BE2C (cell line): ENCODE results near the gene GALNT12.

ENCODE experiments used
- DNase-seq: peaks from one replicate; pipeline ENCODE4 v3.0.0-alpha.2; 2020
- H3K27me3 ChIP-seq: fragments of 250-450 bp; sonication (Bioruptor Pico); 2 replicates; pipeline ENCODE4 v1.5.1; 2020; ENCODE audit warnings: mild to moderate bottlenecking
- H3K36me3 ChIP-seq: fragments of 250-450 bp; sonication (Bioruptor Pico); 2 replicates; pipeline ENCODE4 v1.5.1; 2020; ENCODE audit warnings: mild to moderate bottlenecking
- H3K4me1 ChIP-seq: fragments of 250-450 bp; sonication (Bioruptor Pico); 2 replicates; pipeline ENCODE4 v1.5.1; 2020
- H3K4me3 ChIP-seq: 2 replicates; pipeline ENCODE4 v1.5.1; 2011; ENCODE audit warnings: low read depth, low read length
- H3K9me3 ChIP-seq: fragments of 250-450 bp; sonication (Bioruptor Pico); 2 replicates; pipeline ENCODE4 v1.5.1; 2020
- CTCF ChIP-seq: IDR thresholded peaks from 2 replicates; pipeline ENCODE4 v1.5.1; 2012; ENCODE audit warnings: mild to moderate bottlenecking, low read depth, low read length

Gene GALNT12

GRCh38 chr9:98880311-98881015 lies 73.0 kb downstream of the GALNT12 start:
- Histone ChIP-seq H3K4me3 (no peak overlapping the region), H3K36me3 (no peaks in the 10 kb centered on the region), H3K4me1 (no peaks in the 10 kb centered on the region), H3K9me3 (no peaks in the 10 kb centered on the region), H3K27me3 (peaks cover 18% of the 10 kb centered on the region)
- no peak for TF ChIP-seq CTCF
- no peak for DNase-seq

- no peak for DNase-seq
- H3K9me3 ChIP-seq, result no peaks in the 10 kb centered on the region
- H3K36me3 ChIP-seq, result no peaks in the 10 kb centered on the region
- H3K4me3 ChIP-seq, result no peak overlapping the region
- H3K4me1 ChIP-seq, result no peaks in the 10 kb centered on the region
- peaks cover 18% of the 10 kb centered on the region for H3K27me3 ChIP-seq
- no peak for TF ChIP-seq CTCF
Observed at GRCh38 chr9:98881356-98881755, 73.9 kb downstream of the GALNT12 start.

- no peaks in the 10 kb centered on the region for H3K36me3 ChIP-seq
- no peak for DNase-seq
- TF ChIP-seq CTCF, result no peak
Observed at GRCh38 chr9:98881836-98882568, 74.5 kb downstream of the GALNT12 start.

GRCh38 chr9:98882569-98882923 lies 75.1 kb downstream of the GALNT12 start:
- Histone ChIP-seq H3K4me1 (no peaks in the 10 kb centered on the region), H3K9me3 (no peaks in the 10 kb centered on the region), H3K36me3 (no peaks in the 10 kb centered on the region), H3K4me3 (no peak overlapping the region), H3K27me3 (peaks cover 24% of the 10 kb centered on the region)
- no peak for DNase-seq
- TF ChIP-seq CTCF, result no peak

More at GRCh38 chr9:98881836-98882568, 74.5 kb downstream of the GALNT12 start:
- peaks cover 20% of the 10 kb centered on the region for H3K27me3 ChIP-seq
- H3K4me3 ChIP-seq, result no peak overlapping the region
- no peaks in the 10 kb centered on the region for H3K4me1 ChIP-seq
- no peaks in the 10 kb centered on the region for H3K9me3 ChIP-seq

GRCh38 chr9:98883276-98883675 lies 75.8 kb downstream of the GALNT12 start:
- no peaks in the 10 kb centered on the region for H3K36me3 ChIP-seq
- no peak overlapping the region for H3K4me3 ChIP-seq
- no peak for TF ChIP-seq CTCF
- H3K9me3 ChIP-seq, result no peaks in the 10 kb centered on the region
- no peak for DNase-seq
- H3K27me3 ChIP-seq, result peaks cover 24% of the 10 kb centered on the region
- H3K4me1 ChIP-seq, result no peaks in the 10 kb centered on the region

- TF ChIP-seq CTCF, result no peak
- Histone ChIP-seq H3K4me1 (no peaks in the 10 kb centered on the region), H3K27me3 (peaks cover 23% of the 10 kb centered on the region), H3K36me3 (no peaks in the 10 kb centered on the region), H3K4me3 (no peak overlapping the region), H3K9me3 (no peaks in the 10 kb centered on the region)
- no peak for DNase-seq
Observed at GRCh38 chr9:98884849-98885248, 77.4 kb downstream of the GALNT12 start.
